ENCODE measurements around the gene TSPAN17.
"Not testable (repeated sequence)": the region's sequence is repeated elsewhere in the genome, so short reads cannot be mapped to it uniquely, and the experiment has no call there.

Gene TSPAN17

DNA sequence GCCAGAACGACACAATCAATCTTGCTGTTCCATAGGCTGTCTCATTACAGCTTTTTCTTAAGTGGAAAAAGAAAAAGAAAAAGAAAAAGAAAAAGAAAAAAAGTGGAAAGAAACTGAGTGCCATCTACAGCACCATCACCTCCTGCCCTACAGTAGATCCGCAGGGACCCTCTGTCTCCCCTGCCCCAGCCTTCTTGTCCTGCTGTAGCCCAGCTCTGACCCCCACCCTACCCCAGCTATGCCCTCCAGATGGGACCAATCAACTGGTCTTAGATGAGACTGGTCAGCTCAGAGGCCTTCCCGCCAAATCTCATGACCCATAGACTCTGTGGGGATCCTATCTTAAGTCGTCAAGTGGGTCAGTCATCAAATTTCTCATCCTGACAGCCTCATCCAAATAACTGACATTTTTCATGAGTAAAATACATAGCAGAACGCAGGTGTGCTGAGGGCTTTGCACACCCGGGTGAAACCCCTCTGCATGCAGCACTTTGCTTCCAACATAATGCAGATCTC lies 34.8 kb downstream of the TSPAN17 start:
- DNase-seq = no peak

DNA sequence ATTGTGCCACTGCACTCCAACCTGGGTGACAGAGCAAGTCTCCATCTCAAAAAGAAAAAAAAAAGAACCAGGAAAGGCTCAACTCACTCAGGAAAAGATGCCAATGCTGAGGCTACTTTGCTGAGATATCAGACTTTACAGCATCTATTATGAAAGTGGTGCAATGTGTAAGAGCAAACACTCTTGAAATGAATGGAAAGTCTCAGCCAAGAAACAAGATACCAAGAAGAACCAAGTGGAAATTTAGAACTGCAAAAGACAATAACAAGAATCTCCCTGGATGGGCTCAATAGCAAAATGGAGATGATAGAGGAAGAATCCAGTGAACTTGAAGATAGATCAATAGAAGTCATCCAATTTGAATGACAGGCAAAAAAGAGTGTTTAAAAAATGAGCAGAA lies 37.7 kb downstream of the TSPAN17 start:
- DNase-seq = no peak

DNA sequence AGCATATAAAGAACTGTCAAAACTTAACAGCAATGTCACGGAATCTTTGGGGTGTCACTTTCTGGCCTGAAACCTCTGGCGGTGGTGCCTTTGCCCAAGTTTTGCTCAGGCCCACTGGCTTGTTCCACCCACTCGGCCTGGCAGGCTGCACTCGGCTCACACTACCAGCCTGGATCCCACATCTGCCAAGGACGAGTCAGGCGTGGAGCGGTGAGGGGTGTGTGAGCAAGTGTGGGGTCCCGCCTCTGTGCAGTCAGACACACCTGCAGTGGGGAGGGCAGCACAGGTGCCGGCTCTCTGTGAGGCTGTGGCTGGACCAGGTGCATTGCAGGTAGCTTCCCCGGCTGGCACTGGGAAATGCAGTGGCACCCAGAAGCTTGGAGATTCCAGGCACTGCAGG lies 40.0 kb downstream of the TSPAN17 start:
- DNase-seq = no peak

DNA sequence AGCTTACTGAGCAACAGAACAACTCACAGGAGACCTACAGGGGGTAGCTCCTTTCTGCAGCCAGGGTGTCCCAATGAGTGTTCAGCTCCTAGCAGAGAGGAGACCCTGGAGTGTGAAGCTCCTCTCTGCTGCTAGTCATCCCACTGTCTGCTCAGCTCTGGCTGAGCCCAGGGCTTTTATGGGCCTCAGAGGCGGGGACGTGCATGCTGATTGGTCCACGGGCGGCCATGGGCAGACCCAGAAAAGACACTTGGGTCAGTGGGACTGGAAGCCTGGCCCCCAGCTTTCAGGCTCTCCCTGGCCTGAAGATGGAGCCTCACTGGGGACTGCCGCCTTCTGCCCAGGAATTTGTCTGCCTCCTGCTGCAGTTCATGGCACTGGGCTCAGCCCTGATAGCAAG lies 40.6 kb downstream of the TSPAN17 start:
- DNase-seq = no peak

DNA sequence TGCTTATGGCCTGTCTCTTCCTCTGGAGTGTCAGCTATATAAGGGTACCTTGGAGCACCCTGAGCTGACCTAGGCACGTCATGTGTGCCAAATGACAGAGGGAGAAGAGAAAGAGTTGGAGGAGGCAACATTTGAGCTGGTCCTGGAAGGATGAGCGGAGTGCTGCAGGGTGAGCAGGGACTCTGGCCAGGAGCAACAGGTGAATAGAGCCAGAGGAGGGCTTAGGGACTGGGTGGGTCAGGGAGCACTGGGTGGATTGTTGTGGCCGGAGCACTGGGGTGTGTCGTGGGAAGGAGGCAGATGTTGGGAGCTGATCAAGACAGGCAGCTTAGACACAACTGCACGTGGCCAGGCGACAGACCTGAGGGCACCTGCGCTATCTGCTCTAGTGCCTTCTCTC lies 43.6 kb downstream of the TSPAN17 start:
- DNase-seq = no peak

DNA sequence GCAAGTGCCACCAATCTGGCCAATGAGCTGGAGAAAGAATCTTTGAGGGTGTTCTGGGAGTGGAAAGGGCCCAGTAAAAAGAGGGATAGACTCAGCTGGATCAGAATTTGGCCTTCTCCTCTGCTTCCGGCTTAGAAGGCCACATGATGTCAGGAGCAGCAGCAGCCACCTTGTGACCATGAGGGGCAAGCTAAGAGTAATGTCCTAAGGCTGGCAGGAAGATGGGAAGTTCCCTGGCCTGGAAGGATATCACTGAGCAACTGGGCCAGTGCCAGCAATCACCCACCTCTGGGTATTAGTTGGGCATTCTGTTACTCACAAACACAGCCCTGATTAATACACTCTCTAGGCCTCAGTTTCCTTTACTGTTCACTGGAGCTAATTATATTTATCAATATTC lies 44.2 kb downstream of the TSPAN17 start:
- DNase-seq = no peak

DNA sequence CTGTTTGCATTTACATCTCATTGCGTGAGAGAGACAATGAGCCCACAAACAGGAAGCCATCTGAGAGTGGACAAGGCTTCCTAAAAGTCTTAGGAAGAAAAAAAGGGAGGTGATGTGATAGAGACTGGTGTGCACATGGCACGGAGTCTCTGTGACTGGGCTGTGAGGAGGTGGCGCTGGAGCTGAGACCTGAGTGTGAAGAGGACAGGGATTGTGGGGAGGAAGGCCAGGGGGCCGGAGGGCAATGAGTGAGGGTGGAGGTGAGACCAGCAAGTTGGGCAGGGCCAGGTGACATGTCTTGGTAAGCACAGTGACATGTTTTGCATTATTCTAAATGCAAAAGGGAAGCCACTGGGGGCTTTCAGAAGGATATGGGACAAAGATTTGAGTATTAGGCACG lies 45.0 kb downstream of the TSPAN17 start:
- DNase-seq = no peak

DNA sequence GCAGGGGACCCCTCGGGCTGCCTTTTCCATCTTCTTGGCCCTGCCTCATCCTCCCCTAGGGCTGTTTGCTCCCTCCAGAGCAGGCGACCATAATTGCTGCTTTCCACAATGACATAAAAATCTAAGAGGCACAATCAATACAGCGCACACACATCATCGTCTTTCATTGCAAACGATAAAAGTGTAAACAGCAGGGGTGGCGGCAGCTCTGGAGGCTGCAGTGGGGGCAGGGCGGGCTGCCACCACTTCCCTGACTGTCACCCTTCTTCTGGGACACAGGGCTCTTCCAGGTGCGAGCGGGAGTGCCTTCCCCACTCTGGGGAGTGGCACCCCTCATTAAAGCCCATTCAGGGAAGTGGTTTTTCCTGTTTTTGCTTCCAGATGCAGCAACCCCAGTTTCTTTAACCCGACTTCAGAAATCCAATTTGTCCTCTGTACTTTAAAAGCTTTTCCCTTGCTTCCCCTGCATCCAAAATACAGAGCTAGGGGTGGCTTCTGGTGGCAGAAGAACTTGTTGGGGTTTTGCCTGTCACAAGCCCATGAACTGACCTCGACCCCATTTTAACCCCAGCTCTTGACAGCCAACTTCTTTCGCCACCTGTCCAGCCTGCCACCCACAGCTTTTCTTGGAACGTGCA lies 45.7 kb downstream of the TSPAN17 start:
- no peak for DNase-seq

DNA sequence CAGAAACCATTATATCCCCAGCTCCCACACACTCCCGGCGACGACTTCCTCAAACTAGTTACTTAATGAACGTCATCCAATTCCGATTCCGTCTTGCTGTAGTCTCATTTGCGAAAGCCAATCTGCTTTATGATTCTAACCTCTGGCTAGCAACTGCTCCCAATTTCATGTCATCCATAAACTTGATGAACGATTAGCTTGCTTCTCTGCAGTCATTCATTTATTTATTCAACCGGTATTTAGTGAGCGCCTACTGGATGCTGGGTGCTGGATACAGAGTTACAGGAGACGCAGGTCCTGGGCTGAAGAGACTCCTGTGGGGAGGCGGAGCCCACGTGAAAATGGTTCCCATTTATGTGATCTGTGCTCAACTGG lies 46.2 kb downstream of the TSPAN17 start:
- no peak for DNase-seq

DNA sequence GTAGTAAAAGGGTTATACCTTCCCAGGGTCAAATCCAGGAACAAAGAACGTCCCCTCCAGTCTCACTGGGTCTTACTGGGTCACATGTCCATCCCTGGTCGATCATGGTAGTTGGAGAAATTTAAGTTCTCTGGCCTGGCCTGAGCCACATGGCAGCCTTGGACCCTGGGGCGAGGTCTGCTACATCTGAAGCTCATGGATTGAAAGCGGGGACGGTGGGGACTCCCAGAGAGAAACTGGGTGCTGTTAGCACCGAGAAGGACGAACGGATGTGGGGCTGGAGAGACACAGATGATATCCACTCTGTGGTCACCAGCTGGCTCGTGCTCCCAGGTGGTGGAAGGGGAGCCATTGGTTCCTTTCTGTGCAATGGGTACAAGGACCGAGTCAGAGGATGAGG lies 46.9 kb downstream of the TSPAN17 start:
- no peak for DNase-seq

DNA sequence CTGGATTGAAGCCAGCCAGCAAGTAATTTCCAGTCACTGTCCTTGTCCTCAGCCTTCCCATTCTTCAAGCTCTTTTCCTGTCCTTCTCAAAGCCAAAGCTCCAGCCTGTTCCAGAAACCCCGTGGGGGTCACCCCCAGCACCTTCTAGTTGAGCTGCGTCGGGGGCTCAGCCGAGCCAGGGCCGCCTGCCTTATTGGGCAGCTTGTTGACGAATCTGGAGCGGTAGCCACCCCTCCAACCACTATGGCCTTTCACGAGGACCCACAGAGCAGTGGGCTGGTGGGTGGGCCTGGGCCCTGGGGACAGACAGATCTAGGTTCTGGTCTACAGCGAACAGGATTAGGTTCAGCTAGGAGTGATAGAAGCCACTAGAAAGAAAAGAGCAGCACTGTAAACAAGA lies 47.3 kb downstream of the TSPAN17 start:
- no peak for DNase-seq

DNA sequence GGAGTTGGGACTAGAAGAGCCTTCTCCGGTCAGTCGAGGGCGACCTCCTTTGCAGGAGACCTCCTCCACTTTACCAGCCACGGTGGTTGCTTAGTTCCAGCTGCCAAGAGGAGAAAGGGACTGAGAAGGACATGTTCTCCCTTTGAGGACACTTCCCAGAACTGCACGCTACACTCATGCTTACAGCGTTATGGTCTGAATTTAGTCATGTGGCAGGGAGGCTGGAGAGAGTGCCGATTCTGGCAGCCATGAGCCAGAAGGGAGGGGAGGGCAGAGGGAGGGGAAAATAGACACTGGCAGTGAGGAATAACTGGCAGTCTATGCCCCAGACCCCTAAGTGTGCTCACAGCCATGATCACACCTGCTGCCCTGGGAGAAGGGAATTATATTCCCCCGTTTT lies 47.8 kb downstream of the TSPAN17 start:
- DNase-seq = no peak

DNA sequence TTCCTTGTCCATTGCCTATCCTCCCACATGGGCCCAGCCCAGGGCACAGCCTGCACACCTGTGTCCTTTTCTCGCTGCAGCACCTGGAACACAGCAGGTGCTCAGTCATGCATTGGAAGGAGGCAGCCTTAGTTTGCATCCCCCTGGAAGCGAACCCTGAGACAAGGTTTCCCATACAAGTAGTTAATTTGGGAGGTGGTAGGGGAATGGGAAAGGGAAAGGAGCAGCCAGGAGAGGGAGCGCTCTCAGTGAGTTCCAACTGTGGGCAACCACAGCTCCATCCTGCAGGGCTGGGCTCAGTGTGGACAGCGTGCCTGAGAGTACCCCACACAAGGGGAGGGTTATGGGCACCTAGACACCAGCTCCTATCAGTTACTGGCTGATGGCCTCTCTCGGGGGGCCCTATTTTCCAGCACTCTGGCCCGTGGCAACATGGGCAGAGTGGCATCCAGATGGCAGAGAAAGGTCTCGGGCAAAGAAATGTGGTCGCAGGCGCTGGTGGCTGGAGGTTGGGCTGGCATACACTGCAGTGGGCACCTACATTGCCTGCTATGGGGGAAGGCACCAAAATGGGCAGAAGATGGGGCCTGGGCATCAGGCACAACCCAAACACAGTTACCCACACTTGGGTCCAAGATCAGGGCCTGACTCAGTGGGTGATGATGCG lies 50.1 kb downstream of the TSPAN17 start:
- DNase-seq = no peak

DNA sequence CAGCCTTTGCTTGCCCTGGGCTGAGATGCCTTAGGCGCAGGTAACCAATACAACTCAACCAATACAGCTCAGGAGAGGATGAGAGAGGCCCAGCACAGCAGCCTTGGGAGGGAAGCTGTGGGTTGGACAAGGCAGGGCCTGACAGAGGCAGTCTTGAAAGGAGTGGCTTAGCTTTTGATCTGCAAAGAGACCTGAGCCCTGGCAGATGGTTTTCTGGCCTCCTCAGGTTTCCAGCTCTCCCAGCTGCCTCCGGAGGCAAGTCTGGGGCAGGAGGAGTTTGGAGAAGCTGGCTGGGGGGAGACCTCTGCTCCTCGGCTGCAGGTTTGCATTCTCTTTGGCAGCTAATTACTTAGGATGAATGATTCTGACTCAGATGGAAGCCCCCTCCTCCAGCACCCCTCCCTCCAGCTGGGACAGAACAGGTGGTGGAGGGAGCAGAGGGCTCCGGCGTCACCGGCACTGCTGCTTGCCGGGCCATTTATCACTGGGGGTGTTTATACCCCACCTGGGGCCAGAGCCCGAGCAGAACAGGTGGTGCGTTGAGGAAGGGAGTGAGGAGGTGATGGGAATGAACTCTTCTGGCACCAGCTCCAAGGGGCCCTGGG lies 50.8 kb downstream of the TSPAN17 start:
- no peak for DNase-seq

DNA sequence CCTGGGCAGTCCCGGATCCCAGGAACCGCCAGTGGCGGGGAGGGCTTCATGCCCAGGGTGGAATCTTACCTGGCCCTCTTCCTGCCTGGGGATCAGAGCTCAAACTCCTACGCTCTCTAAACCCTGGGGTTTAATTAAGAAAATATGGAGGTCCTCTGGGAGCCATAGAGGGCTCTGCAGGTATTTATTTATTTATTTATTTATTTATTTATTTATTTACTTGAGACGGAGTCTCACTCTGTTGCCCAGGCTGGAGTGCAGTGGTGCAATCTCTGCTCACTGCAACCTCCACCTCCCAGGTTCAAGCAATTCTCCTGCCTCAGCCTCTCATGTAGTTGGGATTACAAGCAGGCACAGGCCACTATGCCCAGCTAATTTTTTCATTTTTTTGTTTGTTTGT lies 52.2 kb downstream of the TSPAN17 start:
- not testable (repeated sequence) for DNase-seq

DNA sequence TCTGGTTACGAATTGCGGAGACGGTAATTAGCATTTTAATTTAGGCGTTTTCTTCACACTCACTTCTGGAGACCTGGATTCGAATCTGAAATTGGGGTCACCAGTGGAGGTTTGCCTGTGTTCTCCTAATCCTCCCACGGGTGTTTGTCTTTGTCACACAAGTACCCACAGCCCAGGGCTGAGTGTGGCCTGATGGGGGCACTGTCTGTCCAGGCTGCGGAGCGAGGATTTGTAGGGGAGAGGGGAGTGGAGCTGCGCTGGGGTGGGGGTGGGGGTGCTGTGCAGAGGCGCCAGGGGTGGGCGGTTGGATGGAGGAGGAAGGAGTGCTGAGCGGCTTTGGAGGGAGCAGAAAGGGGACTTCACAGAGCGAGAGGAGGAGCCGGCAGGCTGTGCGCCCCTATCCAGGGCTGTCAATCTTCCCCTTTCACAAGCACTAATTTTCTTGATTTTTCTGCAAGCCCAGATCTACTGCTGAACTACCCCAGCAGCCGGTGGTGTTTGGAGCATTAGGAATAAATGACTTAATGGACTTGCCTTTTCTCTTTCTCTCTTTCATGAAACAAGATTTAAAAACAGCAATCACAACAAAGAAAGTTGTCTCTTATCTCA lies 53.1 kb downstream of the TSPAN17 start:
- no peak for DNase-seq

DNA sequence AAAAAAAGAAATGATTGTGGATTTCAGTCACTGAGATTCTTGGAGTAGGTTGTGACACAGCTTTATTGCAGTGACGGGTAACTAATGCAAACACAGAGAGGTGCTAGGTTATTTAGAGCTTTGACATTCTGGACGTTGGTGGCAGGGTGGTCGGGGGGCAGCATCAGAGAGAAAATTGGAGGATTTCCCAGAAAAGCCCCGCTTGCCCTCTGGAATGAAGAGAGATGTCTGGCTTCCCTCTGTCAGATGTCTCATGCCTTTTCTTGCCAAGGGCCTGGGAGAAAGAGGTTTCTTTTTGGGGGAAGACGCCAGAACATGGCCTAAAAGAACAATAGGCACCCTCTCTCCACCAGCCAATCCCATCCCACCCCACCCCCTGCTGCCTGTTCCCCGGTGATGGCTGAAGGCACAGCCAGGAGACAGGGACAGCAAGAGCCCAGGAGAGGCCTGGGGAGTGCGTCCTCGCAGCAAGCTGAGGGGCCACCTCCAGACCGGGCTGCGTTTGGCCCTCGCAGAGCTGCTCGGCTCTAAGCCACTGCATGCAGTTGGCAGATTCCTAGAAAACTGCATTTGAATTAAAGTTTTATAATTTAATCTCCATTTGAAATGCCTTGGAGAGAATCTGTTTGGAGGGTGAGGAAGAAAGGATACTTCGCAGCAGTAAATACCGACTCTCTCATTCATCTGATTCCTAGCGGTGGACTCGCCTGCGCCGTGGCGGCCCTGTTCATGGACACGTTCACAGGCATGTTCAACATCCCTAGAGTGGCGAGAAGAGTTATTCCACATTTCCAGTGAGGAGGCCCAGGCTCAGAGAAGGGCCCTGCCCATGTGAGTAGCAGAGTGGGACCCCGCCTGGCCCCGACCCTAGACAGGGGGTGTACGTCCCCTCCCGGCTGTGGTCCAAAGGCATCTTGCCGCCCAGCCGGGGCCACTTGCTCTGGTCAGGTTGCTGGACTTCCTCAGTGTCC lies 55.7 kb downstream of the TSPAN17 start:
- DNase-seq = no peak

DNA sequence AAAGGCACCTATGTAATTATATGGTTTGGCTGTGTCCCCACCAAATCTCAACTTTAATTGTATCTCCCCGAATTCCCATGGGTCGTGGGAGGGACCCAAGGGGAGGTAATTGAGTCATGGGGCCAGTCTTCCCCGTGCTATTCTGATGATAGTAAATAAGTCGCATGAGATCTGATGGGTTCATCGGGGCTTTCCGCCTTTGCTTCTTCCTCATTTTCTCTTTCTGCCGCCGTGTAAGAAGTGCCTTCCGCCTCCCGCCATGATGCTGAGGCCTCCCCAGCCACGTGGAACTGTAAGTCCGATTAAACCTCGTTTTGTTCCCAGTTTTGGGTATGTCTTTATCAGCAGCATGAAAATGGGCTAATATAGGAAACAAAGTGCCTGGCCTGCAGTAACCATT lies 56.6 kb downstream of the TSPAN17 start:
- DNase-seq = no peak

DNA sequence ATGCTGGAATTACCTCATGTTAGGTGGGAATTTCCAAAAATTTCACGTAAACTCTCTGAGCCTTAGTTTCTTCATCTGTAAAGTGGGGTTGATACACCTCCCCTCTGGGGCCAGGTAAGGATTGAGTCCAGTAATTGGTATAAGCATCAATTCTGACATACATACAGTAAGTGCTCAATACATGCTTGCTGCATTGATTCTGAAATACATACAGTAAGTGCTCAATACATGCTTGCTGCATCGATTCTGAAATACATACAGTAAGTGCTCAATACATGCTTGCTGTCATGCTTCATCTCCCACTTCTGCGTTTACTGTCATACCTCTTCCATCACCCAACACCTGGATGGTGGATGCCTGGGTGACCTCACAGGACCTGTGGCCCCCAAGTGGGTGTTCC lies 57.1 kb downstream of the TSPAN17 start:
- no peak for DNase-seq

DNA sequence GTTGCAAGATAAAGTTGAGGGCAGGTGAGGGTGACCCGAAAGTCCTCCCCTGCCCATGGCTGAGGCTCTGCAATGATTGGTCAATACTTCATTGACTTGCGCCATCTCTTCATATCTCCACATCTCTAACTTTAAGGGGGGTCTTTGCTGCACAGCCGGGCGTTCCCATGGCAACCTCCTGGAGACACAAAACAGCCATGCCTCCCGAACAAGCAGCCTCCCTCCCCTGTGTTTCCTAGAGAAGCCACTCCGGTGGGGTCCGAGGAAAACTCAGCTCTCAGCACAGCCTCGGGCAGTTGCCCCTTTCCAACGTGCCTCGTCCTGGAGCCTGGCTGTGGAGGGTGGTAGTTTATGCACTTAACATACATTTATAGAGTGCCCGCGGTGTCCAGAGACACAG lies 57.5 kb downstream of the TSPAN17 start:
- no peak for DNase-seq

Measured in activated CD4-positive, alpha-beta T cell treated with anti-CD3 and anti-CD28 coated beads, Interleukin-10, Interleukin-2, amounts not matched to agents 100 ng/mL and 50 ng/mL, durations not matched to agents 16 hours and 8 hours (primary cell).